Chondrocyte (in vitro differentiated cells): ENCODE results near the gene TMEM107. TPM values are rescaled to one million over a fixed set of nuclear protein-coding genes. Genes with fewer than 3 reads are reported as not detected.

Source experiments
- DNase-seq: peaks from one replicate; pipeline ENCODE4 v3.0.0; 2021; ENCODE audit warnings: mixed read lengths, low spot score
- H3K27ac Mint-ChIP-seq: one replicate; pipeline ENCODE4 v1.8.0; 2021; ENCODE audit warnings: mild to moderate bottlenecking, moderate library complexity, mixed read lengths; ENCODE audit not compliant: unreplicated experiment
- H3K27me3 Mint-ChIP-seq: 2 replicates; pipeline ENCODE4 v1.8.0; 2021; ENCODE audit warnings: low read depth, mixed read lengths
- H3K36me3 Mint-ChIP-seq: 2 replicates; pipeline ENCODE4 v1.8.0; 2021; ENCODE audit warnings: low read depth, mixed read lengths
- H3K4me1 Mint-ChIP-seq: 2 replicates; pipeline ENCODE4 v1.8.0; 2021; ENCODE audit warnings: low read depth, mild to moderate bottlenecking, mixed read lengths
- H3K4me3 Mint-ChIP-seq: one replicate; pipeline ENCODE4 v1.8.0; 2021; ENCODE audit warnings: mild to moderate bottlenecking, moderate library complexity, mixed read lengths; ENCODE audit not compliant: unreplicated experiment
- H3K9me3 Mint-ChIP-seq: 2 replicates; pipeline ENCODE4 v1.8.0; 2021; ENCODE audit warnings: low read depth, mixed read lengths
- CTCF ChIP-seq: fragments of 200-600 bp; sonication (generic); IDR thresholded peaks from 2 replicates; pipeline ENCODE4 v1.5.0; 2021; ENCODE audit warnings: antibody characterized with exemption, mild to moderate bottlenecking, moderate library complexity
- total RNA-seq: library from RNA; stranded (reverse); gene quantifications from 3 replicates; pipeline ENCODE4 v1.2.1, GENCODE V29; 2021

The TMEM107 gene
- total RNA-seq, 1 donor from 2014 or later: 7.8 TPM

DNA sequence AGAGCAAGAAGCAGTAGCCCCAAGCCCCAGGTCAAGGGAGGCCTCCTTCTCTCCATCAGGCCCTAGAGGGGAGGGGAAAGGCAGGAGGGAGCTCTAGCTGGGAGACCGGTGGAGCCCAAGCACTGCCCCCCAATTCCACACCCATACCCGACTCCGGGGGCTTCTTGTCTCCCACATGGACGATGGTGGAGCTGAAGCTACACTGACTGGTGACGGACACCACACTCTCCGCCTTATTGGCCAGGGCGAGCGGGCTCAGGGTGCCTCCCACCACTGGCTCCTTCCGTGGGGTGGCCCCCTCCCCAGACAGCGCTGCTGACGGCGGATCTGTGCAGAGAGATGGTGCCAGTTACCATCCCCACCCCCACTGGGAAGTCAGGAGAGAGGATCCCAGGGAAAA is 30.4 kb downstream of the TMEM107 start:
- H3K9me3 Mint-ChIP-seq: no peaks in the 10 kb centered on the region
- H3K27me3 Mint-ChIP-seq: no peaks in the 10 kb centered on the region
- peak overlapping the region; percentile 77 for H3K27ac Mint-ChIP-seq
- no peak for DNase-seq
- H3K36me3 Mint-ChIP-seq: peaks cover 52% of the 10 kb centered on the region
- no peak overlapping the region for H3K4me3 Mint-ChIP-seq
- peaks cover 11% of the 10 kb centered on the region for H3K4me1 Mint-ChIP-seq
- no peak for TF ChIP-seq CTCF

- Mint-ChIP-seq H3K36me3 (peaks cover 53% of the 10 kb centered on the region), H3K4me3 (no peak overlapping the region), H3K27ac (no peak overlapping the region), H3K4me1 (no peaks in the 10 kb centered on the region), H3K9me3 (no peaks in the 10 kb centered on the region), H3K27me3 (no peaks in the 10 kb centered on the region)
- no peak for TF ChIP-seq CTCF
- DNase-seq: no peak
Observed at GRCh38 chr17:8144401-8145231, 31.6 kb downstream of the TMEM107 start.

- Mint-ChIP-seq H3K4me3 (no peak overlapping the region), H3K36me3 (peaks cover 50% of the 10 kb centered on the region), H3K27ac (peak overlapping the region; percentile 41), H3K9me3 (no peaks in the 10 kb centered on the region), H3K27me3 (no peaks in the 10 kb centered on the region), H3K4me1 (no peaks in the 10 kb centered on the region)
- no peak for DNase-seq
- TF ChIP-seq CTCF: no peak
Observed at GRCh38 chr17:8143581-8144400, 32.4 kb downstream of the TMEM107 start.

- peaks cover 44% of the 10 kb centered on the region for H3K36me3 Mint-ChIP-seq
- H3K27ac Mint-ChIP-seq: peak overlapping the region; percentile 17
- H3K4me3 Mint-ChIP-seq: no peak overlapping the region
- no peak for DNase-seq
- H3K9me3 Mint-ChIP-seq: no peaks in the 10 kb centered on the region
- H3K4me1 Mint-ChIP-seq: no peaks in the 10 kb centered on the region
- TF ChIP-seq CTCF: no peak
- H3K27me3 Mint-ChIP-seq: no peaks in the 10 kb centered on the region
Observed at GRCh38 chr17:8142887-8143580, 33.1 kb downstream of the TMEM107 start.
